Fibroblast of gingiva (primary cell): ENCODE data around the gene ANKMY1.

Source experiments
- DNase-seq: peaks from one replicate; pipeline ENCODE4 v3.0.0-alpha.2; 2011; ENCODE audit warnings: low read depth

The ANKMY1 gene

DNA sequence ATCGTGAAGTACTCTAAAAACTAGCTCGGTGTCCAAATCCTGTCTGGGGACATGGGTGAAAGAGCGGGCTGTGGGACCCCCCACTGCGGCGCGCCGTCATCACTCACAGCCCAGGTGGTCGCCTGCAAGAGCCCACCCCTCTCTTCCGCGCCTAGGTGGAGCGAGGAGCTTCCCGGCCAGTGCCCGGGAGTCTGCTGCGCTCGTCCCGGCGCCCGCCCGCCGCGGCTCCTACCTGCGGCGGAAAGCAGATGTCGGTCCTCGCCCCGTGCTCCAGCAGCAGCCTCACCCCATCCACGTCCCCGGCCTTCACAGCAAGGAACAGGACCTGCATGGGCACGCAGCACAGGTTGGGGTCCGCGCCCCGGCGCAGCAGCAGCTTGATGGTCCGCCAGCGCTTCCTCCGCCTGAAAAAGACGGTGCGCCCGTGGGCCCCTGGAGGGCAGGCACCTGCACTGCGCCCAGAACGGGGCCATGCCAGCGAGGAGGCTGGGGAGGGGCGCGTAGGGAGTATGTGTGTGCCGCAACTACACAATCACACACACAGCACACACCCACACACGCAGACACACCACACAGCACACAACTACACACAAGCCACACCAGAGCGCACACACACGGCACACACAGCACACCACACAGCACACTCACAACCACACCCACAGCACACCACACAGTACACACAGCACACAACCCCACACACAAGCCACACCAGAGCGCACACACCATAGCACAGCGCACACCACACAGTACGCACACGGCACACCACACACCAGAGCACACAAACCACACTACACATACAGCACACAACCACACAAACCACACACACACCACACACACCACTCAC is 37.4 kb downstream of the ANKMY1 start:
- DNase-seq, result no peak

DNA sequence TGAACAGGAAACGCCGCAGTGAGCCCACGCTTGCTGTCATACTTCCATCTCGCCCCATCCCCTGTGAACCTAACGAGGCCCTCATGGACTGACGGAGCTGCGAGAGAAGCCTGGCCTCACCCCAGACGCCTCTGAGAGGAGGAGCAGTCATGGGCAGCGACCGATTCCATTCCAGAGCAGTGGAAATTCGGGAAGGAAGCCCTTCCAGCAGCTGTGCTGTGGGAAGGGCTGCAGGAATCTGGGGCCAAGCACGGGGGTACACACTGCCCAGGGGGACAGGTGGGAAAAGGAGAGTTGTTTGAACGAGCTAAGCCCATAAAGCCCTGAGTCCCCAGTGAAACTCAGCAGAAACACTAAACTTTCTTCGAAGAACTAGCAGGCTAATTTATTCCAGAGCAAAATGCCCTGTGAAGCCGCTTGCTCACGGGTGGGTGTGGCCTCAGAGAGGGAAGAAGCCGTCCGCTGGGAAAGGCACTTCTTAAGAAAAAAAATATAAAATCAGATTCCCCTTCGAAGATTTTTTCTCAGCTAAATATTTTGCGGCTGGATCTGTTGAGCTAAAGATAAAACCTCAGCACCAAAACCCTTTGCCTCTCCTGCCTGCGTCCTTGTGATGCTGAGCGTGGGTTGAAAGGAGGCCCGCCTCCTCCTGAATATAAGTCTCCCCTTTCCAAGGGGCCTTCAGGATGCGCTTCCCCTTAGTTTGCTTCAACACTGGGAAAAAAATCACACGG is 38.2 kb downstream of the ANKMY1 start:
- DNase-seq, result peak; percentile 34

GRCh38 chr2:240518981-240519380 is 38.8 kb downstream of the ANKMY1 start:
- no peak for DNase-seq

DNA sequence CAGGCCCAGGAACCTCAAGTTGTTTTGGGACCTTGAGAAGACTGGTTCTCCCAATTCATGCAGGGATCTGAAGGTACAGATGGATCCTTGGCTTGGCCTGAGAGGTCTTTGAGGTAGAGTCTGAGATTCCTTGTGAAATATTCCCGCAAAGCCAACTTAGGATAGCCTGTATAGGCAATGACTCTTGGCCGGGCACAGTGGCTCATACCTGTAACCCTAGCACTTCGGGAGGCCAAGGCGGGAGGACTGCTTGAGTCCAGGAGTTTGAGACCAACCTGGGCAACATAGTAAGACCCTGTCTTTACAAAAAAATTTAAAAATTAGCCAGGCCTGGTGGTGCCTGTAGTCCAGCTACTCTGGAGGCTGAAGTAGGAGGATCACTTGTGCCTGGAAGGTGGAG is 40.4 kb downstream of the ANKMY1 start:
- no peak for DNase-seq

- no peak for DNase-seq
These were observed 43.2 kb downstream of the ANKMY1 start for GRCh38 chr2:240514631-240515030.

GRCh38 chr2:240513549-240514287 is 44.1 kb downstream of the ANKMY1 start:
- DNase-seq, result peak; percentile 70

DNA sequence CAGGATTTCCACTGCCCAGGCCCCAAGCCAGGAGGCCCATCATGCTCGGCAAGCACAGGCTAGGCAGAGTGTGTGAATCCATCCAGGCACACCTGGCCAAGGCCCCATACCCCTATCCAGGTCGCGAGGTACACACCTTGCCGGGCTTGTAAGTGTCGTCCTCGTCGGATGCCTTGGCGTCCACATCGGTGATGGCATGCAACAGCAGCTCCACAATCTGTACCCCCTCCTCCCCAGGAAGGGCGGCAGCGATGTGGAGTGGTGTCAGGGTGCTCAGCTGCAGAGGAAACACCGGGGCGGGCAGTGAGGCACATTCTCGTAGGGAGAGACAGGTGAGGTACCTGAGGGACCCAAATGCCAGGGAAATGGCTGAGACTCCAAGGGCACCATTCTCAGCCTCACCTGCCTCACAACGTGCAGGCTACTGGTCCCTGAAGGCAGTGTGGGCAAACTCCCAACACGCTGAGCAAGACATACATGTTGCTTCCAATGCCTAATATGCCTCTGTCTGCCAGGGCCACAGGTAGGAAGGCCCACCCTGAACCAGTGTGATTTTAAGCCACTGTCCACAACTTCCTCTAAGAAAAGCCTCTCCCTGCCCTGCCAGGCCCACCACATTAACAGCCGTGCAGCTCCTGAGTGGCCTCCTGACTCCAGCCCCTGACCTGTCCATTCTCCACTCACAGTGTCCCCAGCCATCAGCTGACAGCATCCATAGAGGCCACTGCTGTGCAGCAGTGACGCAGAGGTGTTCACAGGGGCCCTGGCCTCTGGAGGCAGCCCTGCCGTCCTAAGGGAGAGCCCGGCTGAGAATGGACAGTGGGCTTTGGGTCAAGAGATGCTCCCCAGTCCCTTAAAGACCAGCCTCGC is 44.9 kb downstream of the ANKMY1 start:
- DNase-seq, result no peak

- no peak for DNase-seq
These were observed 45.7 kb downstream of the ANKMY1 start for GRCh38 chr2:240512109-240512485.

GRCh38 chr2:240511351-240512108 is 46.3 kb downstream of the ANKMY1 start:
- no peak for DNase-seq

- DNase-seq, result no peak
These were observed 47.1 kb downstream of the ANKMY1 start for GRCh38 chr2:240510513-240511210.

- no peak for DNase-seq
These were observed 47.9 kb downstream of the ANKMY1 start for GRCh38 chr2:240509667-240510512.

GRCh38 chr2:240508832-240509545 is 48.8 kb downstream of the ANKMY1 start:
- DNase-seq, result no peak

- no peak for DNase-seq
These were observed 50.0 kb downstream of the ANKMY1 start for GRCh38 chr2:240507778-240508251.

GRCh38 chr2:240507060-240507777 is 50.6 kb downstream of the ANKMY1 start:
- no peak for DNase-seq

GRCh38 chr2:240506406-240507059 is 51.3 kb downstream of the ANKMY1 start:
- DNase-seq, result no peak

GRCh38 chr2:240505910-240506309 is 51.9 kb downstream of the ANKMY1 start:
- no peak for DNase-seq

DNA sequence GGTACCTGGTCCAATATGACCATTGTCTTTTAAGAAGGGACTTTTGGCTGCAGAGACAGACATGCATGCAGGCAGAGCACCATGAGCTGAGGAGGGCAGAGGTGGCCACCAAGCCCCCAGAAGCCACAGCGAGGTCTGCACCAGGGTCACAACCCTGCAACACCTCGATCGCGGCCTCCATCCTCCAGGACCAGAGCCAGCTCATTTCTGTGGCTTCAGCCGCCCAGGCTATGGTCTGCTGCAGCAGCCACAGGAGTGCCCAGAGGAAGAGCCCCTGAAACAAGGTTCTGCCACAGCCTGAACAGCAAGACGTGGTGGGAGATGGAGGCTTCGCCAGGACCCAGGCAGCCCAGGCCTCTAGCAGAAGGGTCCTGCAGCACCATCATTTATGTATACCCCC is 53.9 kb downstream of the ANKMY1 start:
- no peak for DNase-seq
